GM12892 (cell line): ENCODE data around the gene DNAH2.

Source experiments
- POLR2A ChIP-seq: IDR thresholded peaks from 2 replicates; pipeline ENCODE4 v1.6.1; 2011; ENCODE audit warnings: low read depth, low read length, control low read depth
- POLR2AphosphoS5 ChIP-seq: IDR thresholded peaks from 2 replicates; pipeline ENCODE4 v1.6.1; 2011; ENCODE audit warnings: low read depth, low read length, control low read depth

DNA sequence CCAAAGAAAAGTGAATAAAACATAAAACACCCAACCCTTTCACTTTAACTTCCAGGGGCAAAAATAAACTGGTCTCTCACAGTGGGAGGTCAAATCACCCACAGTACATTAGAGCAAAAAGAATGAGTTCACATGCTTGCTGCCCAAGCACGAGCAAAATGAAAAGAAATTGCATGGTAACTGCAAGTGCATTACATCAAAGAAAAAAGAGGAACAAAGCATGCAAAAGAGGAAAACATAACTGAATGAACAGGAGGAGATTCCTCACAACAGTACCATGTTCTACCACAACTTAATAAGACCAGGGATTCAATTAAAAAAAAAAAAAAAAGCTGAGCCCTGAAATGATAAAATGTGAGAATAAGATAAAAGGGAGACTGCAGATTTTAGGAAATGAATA lies 12.3 kb downstream of the DNAH2 start:
- TF ChIP-seq POLR2AphosphoS5 (no peak), POLR2A (no peak)
